ENCODE measurements around the gene MME. TPM values are rescaled to one million over a fixed set of nuclear protein-coding genes. Genes with fewer than 3 reads are reported as not detected.
"Not testable (repeated sequence)": the region's sequence is repeated elsewhere in the genome, so short reads cannot be mapped to it uniquely, and the experiment has no call there.

The MME gene
- polyA plus RNA-seq, 1 experiment, result 208 TPM

DNA sequence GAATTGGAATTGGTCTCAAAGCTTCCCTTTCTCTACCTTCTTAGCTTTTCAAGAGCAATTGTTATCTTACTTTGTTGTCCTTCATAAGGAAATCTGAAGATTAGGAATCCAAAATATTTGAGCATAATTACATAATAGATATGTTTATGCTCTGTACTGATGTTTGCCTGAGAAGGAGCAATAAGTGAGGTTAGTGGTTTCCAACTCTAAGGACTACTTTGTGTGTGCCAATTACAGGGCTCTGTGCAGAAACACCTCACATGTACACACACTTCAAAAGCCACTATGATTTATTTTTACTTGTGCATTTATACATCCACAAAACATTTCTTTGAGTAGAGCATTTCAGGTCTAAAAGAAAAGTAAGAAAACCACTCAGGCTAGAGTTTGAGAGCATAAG lies 49.9 kb downstream of the MME start:
- TF ChIP-seq, protein P1, sequence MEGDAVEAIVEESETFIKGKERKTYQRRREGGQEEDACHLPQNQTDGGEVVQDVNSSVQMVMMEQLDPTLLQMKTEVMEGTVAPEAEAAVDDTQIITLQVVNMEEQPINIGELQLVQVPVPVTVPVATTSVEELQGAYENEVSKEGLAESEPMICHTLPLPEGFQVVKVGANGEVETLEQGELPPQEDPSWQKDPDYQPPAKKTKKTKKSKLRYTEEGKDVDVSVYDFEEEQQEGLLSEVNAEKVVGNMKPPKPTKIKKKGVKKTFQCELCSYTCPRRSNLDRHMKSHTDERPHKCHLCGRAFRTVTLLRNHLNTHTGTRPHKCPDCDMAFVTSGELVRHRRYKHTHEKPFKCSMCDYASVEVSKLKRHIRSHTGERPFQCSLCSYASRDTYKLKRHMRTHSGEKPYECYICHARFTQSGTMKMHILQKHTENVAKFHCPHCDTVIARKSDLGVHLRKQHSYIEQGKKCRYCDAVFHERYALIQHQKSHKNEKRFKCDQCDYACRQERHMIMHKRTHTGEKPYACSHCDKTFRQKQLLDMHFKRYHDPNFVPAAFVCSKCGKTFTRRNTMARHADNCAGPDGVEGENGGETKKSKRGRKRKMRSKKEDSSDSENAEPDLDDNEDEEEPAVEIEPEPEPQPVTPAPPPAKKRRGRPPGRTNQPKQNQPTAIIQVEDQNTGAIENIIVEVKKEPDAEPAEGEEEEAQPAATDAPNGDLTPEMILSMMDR (IDR thresholded peaks at IDR 0.05; ENCODE audit: insufficient read depth, low read depth, low read length), result no peak
- POLR2A ChIA-PET, result no interaction called here
- no peak for DNase-seq (ENCODE audit: low read depth)
- Histone ChIP-seq H3K4me3 (ENCODE audit: low read depth, low read length) (no peak overlapping the region), H3K27me3 (ENCODE audit: control insufficient read depth, insufficient read depth, low read length) (no peaks in the 10 kb centered on the region), H3K36me3 (ENCODE audit: control insufficient read depth, insufficient read depth, low read length) (peaks cover 15% of the 10 kb centered on the region)
- CTCF ChIA-PET, result interaction anchor here (1.0 kb wide), 1 partner anchor 193 kb away, joined by 4 read pairs; no protein-coding TSS in a partner anchor

DNA sequence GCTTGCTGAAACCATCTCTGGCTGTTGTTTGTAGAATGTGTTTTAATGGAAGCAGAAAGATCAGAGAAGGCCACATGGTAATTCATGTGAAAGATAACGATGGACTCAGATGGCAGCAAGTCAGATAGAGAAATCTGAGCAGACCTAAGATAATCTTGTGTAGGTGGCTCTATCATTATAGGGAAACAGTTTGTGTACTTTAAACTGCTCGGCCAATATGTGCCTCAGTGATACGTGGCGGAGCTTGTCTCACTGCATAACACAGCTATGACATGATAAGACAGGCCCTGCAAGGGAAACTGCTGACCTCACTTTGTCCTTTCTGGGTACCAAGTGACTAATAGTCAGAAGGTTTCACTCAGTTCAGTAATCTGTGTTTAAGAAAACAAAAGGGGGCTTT lies 51.0 kb downstream of the MME start:
- CTCF ChIA-PET, result no interaction called here
- POLR2A ChIA-PET, result no interaction called here
- peaks cover 13% of the 10 kb centered on the region for H3K36me3 ChIP-seq (ENCODE audit: control insufficient read depth, insufficient read depth, low read length)
- TF ChIP-seq, protein P1 (IDR thresholded peaks at IDR 0.05; ENCODE audit: insufficient read depth, low read depth, low read length), result no peak
- H3K4me3 ChIP-seq (ENCODE audit: low read depth, low read length), result no peak overlapping the region
- DNase-seq (ENCODE audit: low read depth), result no peak
- H3K27me3 ChIP-seq (ENCODE audit: control insufficient read depth, insufficient read depth, low read length), result no peaks in the 10 kb centered on the region

DNA sequence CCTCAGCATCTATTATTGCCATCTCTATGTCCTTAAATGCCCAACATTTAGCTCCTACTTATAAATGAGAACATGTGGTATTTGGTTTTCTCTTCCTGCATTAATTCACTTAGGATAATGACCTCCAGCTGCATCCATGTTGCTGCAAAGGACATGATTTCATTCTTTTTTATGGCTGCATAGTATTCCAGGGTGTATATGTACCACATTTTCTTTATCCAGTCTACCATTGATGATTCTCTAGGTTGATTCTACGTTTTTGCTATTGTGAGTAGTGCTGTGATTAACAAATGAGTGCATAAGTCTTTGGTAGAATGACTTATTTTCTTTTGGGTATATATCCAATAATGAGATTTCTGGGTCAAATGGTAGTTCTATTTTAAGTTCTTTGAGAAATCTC lies 54.2 kb downstream of the MME start:
- H3K4me3 ChIP-seq (ENCODE audit: low read depth, low read length); POLR2A ChIA-PET; H3K27me3 ChIP-seq (ENCODE audit: control insufficient read depth, insufficient read depth, low read length); DNase-seq (ENCODE audit: low read depth): not testable (repeated sequence)
- CTCF ChIA-PET, result interaction anchor here (0.7 kb wide), 1 partner anchor 433 kb away, joined by 3 read pairs; no protein-coding TSS in a partner anchor
- H3K36me3 ChIP-seq (ENCODE audit: control insufficient read depth, insufficient read depth, low read length), result peaks cover 14% of the 10 kb centered on the region

DNA sequence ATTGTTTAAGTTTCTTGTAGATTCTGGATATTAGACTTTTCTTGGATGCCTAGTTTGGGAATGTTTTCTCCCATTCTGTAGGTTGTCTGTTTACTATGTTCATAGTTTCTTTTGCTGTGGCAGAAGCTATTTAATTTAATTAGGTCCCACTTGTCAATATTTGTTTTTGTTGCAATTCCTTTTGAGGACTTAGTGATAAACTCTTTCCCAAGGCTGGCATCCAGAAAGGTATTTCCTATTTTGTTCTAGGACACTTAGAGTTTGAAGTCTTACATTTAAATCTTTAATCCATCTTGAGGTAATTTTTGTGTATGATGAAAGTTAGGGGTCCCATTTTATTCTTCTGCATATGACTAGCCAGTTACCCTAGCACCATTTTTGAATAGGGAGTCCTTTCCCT lies 54.9 kb downstream of the MME start:
- peaks cover 14% of the 10 kb centered on the region for H3K36me3 ChIP-seq (ENCODE audit: control insufficient read depth, insufficient read depth, low read length)
- DNase-seq (ENCODE audit: low read depth), result no peak
- ChIA-PET POLR2A (no interaction called here), CTCF (no interaction called here)
- H3K27me3 ChIP-seq (ENCODE audit: control insufficient read depth, insufficient read depth, low read length), result no peaks in the 10 kb centered on the region
- H3K4me3 ChIP-seq (ENCODE audit: low read depth, low read length), result no peak overlapping the region
- TF ChIP-seq, protein P1 (IDR thresholded peaks at IDR 0.05; ENCODE audit: insufficient read depth, low read depth, low read length), result no peak

DNA sequence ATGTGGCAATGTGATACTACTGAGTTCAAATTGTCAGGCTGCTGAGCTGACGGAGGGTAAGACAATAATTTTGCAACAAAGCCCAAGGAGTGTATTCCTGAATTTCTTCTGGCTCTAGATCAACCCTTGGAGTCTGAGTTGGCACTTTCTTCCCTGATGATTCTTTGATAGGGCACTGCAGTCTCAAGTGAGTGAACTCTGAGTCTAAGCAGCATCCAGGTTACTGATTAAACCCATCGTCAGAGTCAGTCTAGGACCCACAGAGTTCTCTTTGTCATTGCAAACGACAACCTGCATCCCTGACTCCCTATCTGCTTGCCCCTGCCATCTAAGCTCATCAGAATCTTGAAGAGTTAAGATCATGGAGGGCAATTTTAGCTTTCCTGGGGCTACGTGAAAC lies 58.6 kb downstream of the MME start:
- DNase-seq (ENCODE audit: low read depth), result no peak
- ChIA-PET CTCF (interaction anchor here (1.1 to 1.4 kb wide), 2 partner anchors 13 to 36 kb away, joined by 4 read pairs; no protein-coding TSS in a partner anchor), POLR2A (no interaction called here)
- H3K4me3 ChIP-seq (ENCODE audit: low read depth, low read length), result no peak overlapping the region
- peaks cover 14% of the 10 kb centered on the region for H3K36me3 ChIP-seq (ENCODE audit: control insufficient read depth, insufficient read depth, low read length)
- TF ChIP-seq, protein P1 (IDR thresholded peaks at IDR 0.05; ENCODE audit: insufficient read depth, low read depth, low read length), result no peak
- no peaks in the 10 kb centered on the region for H3K27me3 ChIP-seq (ENCODE audit: control insufficient read depth, insufficient read depth, low read length)

DNA sequence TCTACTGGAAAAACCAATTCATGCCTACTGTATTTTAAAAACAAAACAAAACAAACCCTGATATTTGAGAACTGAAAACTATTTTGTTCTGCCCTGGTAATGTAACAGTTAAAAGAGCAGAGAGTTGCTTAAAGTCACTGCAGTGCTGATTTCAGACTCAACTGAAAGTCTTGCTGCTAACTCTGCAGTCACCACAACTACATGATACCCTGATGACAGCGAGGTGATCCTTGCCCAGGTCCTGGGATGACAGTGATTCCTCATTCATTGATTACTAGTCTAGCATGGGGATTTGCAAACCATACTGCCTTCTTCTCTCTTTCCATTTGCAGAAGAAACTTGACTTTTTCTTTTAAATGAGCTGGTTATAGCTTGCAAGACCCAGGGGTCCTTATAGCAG lies 67.5 kb downstream of the MME start:
- ChIA-PET CTCF (no interaction called here), POLR2A (no interaction called here)
- peaks cover 17% of the 10 kb centered on the region for H3K36me3 ChIP-seq (ENCODE audit: control insufficient read depth, insufficient read depth, low read length)
- TF ChIP-seq, protein P1 (IDR thresholded peaks at IDR 0.05; ENCODE audit: insufficient read depth, low read depth, low read length), result no peak
- no peaks in the 10 kb centered on the region for H3K27me3 ChIP-seq (ENCODE audit: control insufficient read depth, insufficient read depth, low read length)
- no peak for DNase-seq (ENCODE audit: low read depth)
- no peak overlapping the region for H3K4me3 ChIP-seq (ENCODE audit: low read depth, low read length)

All from BJ (cell line).